ENCODE measurements around the gene CGB7. TPM values are rescaled to one million over a fixed set of nuclear protein-coding genes. Genes with fewer than 3 reads are reported as not detected.
"Not testable (repeated sequence)": the region's sequence is repeated elsewhere in the genome, so short reads cannot be mapped to it uniquely, and the experiment has no call there.

Gene CGB7
- total RNA-seq, 2 donors from 2014 or later: 2.0 to 2.1 TPM

- WGBS: 3% methylated on average over 61 of the region's 63 CpGs
- intact Hi-C loops (cut with DNase I): no loop called here
- no peak overlapping the region for H3K27ac ChIP-seq
- H3K27me3 ChIP-seq (replicated peaks; ENCODE audit: insufficient read depth): no peaks in the 10 kb centered on the region
- TF ChIP-seq POLR2AphosphoS5 (IDR thresholded peaks at IDR 0.05) (peak; percentile 63), CTCF (IDR thresholded peaks at IDR 0.05) (peak in 3 of 4 experiments; percentile 34 to 58 (median 46)), POLR2A (IDR thresholded peaks at IDR 0.05) (peak; percentile 74)
- no peaks in the 10 kb centered on the region for H3K9me3 ChIP-seq
- peak; percentile 51 for DNase-seq (ENCODE audit: low spot score)
- H3K36me3 ChIP-seq: no peaks in the 10 kb centered on the region
- peaks cover 7% of the 10 kb centered on the region for H3K4me1 ChIP-seq (replicated peaks)
- peak overlapping the region; percentile 31 to 35 for H3K4me3 ChIP-seq
These were observed 1.2 kb downstream of the CGB7 start for GRCh38 chr19:49056101-49056901.

- H3K4me3 ChIP-seq: not testable (repeated sequence)
- 77% methylated on average over 20 of the region's 24 CpGs for WGBS
These were observed 7.0 kb downstream of the CGB7 start for GRCh38 chr19:49050376-49051033.

GRCh38 chr19:49049834-49050233, 7.7 kb downstream of the CGB7 start:
- H3K4me1 ChIP-seq (replicated peaks); H3K9me3 ChIP-seq; intact Hi-C loops (cut with DNase I); H3K36me3 ChIP-seq; H3K4me3 ChIP-seq; H3K27me3 ChIP-seq (replicated peaks; ENCODE audit: insufficient read depth); DNase-seq (ENCODE audit: low spot score); H3K27ac ChIP-seq: not testable (repeated sequence)
- WGBS: 90% methylated on average over 3 of the region's 4 CpGs

More at GRCh38 chr19:49050376-49051033, 7.0 kb downstream of the CGB7 start:
- H3K27me3 ChIP-seq (replicated peaks; ENCODE audit: insufficient read depth); H3K9me3 ChIP-seq; intact Hi-C loops (cut with DNase I); H3K36me3 ChIP-seq; H3K4me1 ChIP-seq (replicated peaks); H3K27ac ChIP-seq; DNase-seq (ENCODE audit: low spot score): not testable (repeated sequence)

GRCh38 chr19:49049011-49049410, 8.5 kb downstream of the CGB7 start, which contains the start of gene CGB8:
Gene CGB8 (minus strand): TSS chr19:49049111. CDS start chr19:49048739, 372 bp downstream.
- H3K9me3 ChIP-seq; H3K36me3 ChIP-seq; H3K27ac ChIP-seq; H3K27me3 ChIP-seq (replicated peaks; ENCODE audit: insufficient read depth); DNase-seq (ENCODE audit: low spot score); H3K4me3 ChIP-seq; intact Hi-C loops (cut with DNase I); H3K4me1 ChIP-seq (replicated peaks): not testable (repeated sequence)
- WGBS: 61% methylated on average over 10 of the region's 12 CpGs

- H3K9me3 ChIP-seq; H3K36me3 ChIP-seq; H3K27me3 ChIP-seq (replicated peaks; ENCODE audit: insufficient read depth); H3K4me1 ChIP-seq (replicated peaks); H3K4me3 ChIP-seq; DNase-seq (ENCODE audit: low spot score); intact Hi-C loops (cut with DNase I); H3K27ac ChIP-seq: not testable (repeated sequence)
- 77% methylated on average over 15 of the region's 15 CpGs for WGBS
These were observed 14.0 kb downstream of the CGB7 start, which contains the start of gene CGB5 for GRCh38 chr19:49043548-49043947. Gene CGB5 (plus strand): TSS chr19:49043848. CDS start chr19:49044210, 362 bp downstream.

GRCh38 chr19:49042666-49043065, 14.9 kb downstream of the CGB7 start:
- H3K9me3 ChIP-seq; H3K27me3 ChIP-seq (replicated peaks; ENCODE audit: insufficient read depth); H3K4me1 ChIP-seq (replicated peaks); intact Hi-C loops (cut with DNase I); H3K27ac ChIP-seq; DNase-seq (ENCODE audit: low spot score); H3K4me3 ChIP-seq; H3K36me3 ChIP-seq: not testable (repeated sequence)
- WGBS: 80% methylated on average over 4 of the region's 4 CpGs

- TF ChIP-seq POLR2A (IDR thresholded peaks at IDR 0.05) (no peak), CTCF (IDR thresholded peaks at IDR 0.05) (no peak), POLR2AphosphoS5 (IDR thresholded peaks at IDR 0.05) (no peak)
- Histone ChIP-seq H3K27ac (no peak overlapping the region), H3K36me3 (no peaks in the 10 kb centered on the region), H3K9me3 (no peaks in the 10 kb centered on the region), H3K4me1 (replicated peaks) (no peaks in the 10 kb centered on the region), H3K27me3 (replicated peaks; ENCODE audit: insufficient read depth) (no peaks in the 10 kb centered on the region), H3K4me3 (no peak overlapping the region)
- DNase-seq (ENCODE audit: low spot score): no peak
- 65% methylated on average over 17 of the region's 17 CpGs for WGBS
- intact Hi-C loops (cut with DNase I): no loop called here
These were observed 15.4 kb downstream of the CGB7 start for GRCh38 chr19:49042177-49042576.

- H3K27ac ChIP-seq; H3K36me3 ChIP-seq; H3K4me1 ChIP-seq (replicated peaks); DNase-seq (ENCODE audit: low spot score); intact Hi-C loops (cut with DNase I); H3K27me3 ChIP-seq (replicated peaks; ENCODE audit: insufficient read depth); H3K4me3 ChIP-seq; H3K9me3 ChIP-seq: not testable (repeated sequence)
- 64% methylated on average over 9 of the region's 9 CpGs for WGBS
These were observed 17.8 kb downstream of the CGB7 start for GRCh38 chr19:49039736-49040135.

GRCh38 chr19:49038557-49039276, 18.8 kb downstream of the CGB7 start:
- DNase-seq (ENCODE audit: low spot score); H3K27ac ChIP-seq; H3K9me3 ChIP-seq; H3K27me3 ChIP-seq (replicated peaks; ENCODE audit: insufficient read depth); intact Hi-C loops (cut with DNase I); H3K36me3 ChIP-seq; H3K4me1 ChIP-seq (replicated peaks); H3K4me3 ChIP-seq: not testable (repeated sequence)
- WGBS: 81% methylated on average over 26 of the region's 26 CpGs

All from prostate gland (tissue), 2 donors.